Esophagus (tissue), 2 donors: ENCODE data around the gene DNAJC5G. TPM values are rescaled to one million over a fixed set of nuclear protein-coding genes. Genes with fewer than 3 reads are reported as not detected.
"Not testable (repeated sequence)": the region's sequence is repeated elsewhere in the genome, so short reads cannot be mapped to it uniquely, and the experiment has no call there.

ENCODE experiments used
- H3K27ac ChIP-seq, 2 donors: one replicate each; pipeline ENCODE4 v1.5.1; 2013; ENCODE audit warnings: low read depth in 2 of 2, mild to moderate bottlenecking in 2 of 2, inconsistent platforms in 1 of 2, low read length in 1 of 2, moderate library complexity in 1 of 2
- H3K27me3 ChIP-seq, 2 donors: one replicate each; pipeline ENCODE4 v1.6.1; 2013; ENCODE audit warnings: low read length in 2 of 2, control low read depth in 1 of 2, mild to moderate bottlenecking in 1 of 2; ENCODE audit not compliant: insufficient read depth in 2 of 2, control insufficient read depth in 1 of 2
- H3K36me3 ChIP-seq, 2 donors: one replicate each; pipeline ENCODE4 v1.6.1; 2013; ENCODE audit warnings: low read length in 1 of 2; ENCODE audit not compliant: control insufficient read depth in 2 of 2, insufficient read depth in 2 of 2
- H3K4me1 ChIP-seq, 2 donors: one replicate each; pipeline ENCODE4 v1.6.1; 2013; ENCODE audit warnings: low read length in 1 of 2; ENCODE audit not compliant: control insufficient read depth in 2 of 2, insufficient read depth in 2 of 2
- H3K4me3 ChIP-seq, 2 donors: one replicate each; pipeline ENCODE4 v1.5.1; 2013; ENCODE audit warnings: low read length in 2 of 2, mild to moderate bottlenecking in 2 of 2, low read depth in 1 of 2, moderate library complexity in 1 of 2
- H3K9me3 ChIP-seq, 2 donors: one replicate each; pipeline ENCODE4 v1.6.1; 2013; ENCODE audit warnings: mild to moderate bottlenecking in 2 of 2, low read depth in 1 of 2, low read length in 1 of 2, moderate library complexity in 1 of 2; ENCODE audit not compliant: control insufficient read depth in 2 of 2, insufficient read depth in 1 of 2
- WGBS, 2 donors: extraction: QIAGEN DNeasy Blood & Tissue Kit; methylation state at CpG; one replicate each; pipeline ENCODE4 v1.1.7; 2013; 5-methylcytosine and 5-hydroxymethylcytosine counted together
- polyA plus RNA-seq, 2 donors: library from polyadenylated mRNA; stranded (reverse); fragments of 200-250 nt; gene quantifications; one replicate each; pipeline ENCODE4 v1.2.3, GENCODE V29; 2013
- donor health status: healthy with polysubstance abuse.
- donor health status: Bipolar disorder and iron deficiency.

Gene DNAJC5G
- polyA plus RNA-seq, 2 donors, result 0.05 to 0.14 TPM

- WGBS, 2 donors, result 84 to 89% methylated on average over 5 of the region's 5 CpGs
- Histone ChIP-seq H3K9me3 (no peaks in the 10 kb centered on the region), H3K4me1 (no peaks in the 10 kb centered on the region), H3K27me3 (no peaks in the 10 kb centered on the region), H3K27ac (no peak overlapping the region), H3K4me3 (no peak overlapping the region), H3K36me3 (no peaks in the 10 kb centered on the region)
Observed at GRCh38 chr2:27290549-27290948, 15.3 kb downstream of the DNAJC5G start.

DNA sequence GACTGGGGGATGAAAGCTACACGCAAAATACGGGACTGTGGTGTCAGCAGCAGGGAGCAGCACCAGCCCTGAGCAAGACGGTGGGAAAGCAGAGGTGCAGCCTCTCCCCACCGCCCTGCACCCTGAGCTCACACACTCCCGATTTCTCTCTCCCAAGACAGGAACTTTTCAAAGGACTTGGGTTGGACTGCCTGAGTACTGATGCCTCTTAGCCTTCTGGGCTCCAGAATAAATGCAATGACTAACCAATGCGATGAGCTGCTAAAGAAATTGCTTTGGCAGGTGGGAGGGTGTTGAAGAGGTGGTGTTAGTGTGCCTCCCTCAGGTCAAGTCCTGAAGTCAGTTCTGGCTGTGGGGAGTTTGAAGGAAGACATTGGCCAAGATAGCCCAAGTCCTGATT lies 16.6 kb downstream of the DNAJC5G start:
- H3K27me3 ChIP-seq, result no peaks in the 10 kb centered on the region

DNA sequence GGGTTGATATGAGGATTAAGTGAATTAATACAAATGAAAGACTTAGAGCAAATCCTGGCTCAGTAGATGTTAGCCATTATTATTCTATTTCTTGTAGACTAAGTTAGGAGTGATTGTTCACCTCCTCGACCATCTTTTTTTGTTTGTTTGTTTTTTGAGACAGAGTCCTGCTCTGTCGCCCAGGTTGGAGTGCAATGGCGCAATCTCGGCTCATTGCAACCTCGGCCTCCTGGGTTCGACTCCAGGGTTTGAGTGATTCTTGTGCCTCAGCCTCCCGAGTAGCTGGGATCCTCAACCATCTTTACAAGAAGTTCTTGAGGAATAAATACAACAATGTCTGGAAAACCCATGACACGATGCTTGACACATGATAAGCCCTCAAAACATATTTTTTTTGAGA lies 19.7 kb downstream of the DNAJC5G start:
- WGBS, 2 donors, result 87 to 90% methylated on average over 8 of the region's 8 CpGs
- no peaks in the 10 kb centered on the region for H3K27me3 ChIP-seq
- H3K27ac ChIP-seq, result no peak overlapping the region
- no peak overlapping the region for H3K4me3 ChIP-seq
- H3K9me3 ChIP-seq, result no peaks in the 10 kb centered on the region
- H3K36me3 ChIP-seq, result no peaks in the 10 kb centered on the region
- no peaks in the 10 kb centered on the region for H3K4me1 ChIP-seq

More for the DNA sequence above, 16.6 kb downstream of the DNAJC5G start:
- Histone ChIP-seq H3K36me3 (no peaks in the 10 kb centered on the region), H3K9me3 (no peaks in the 10 kb centered on the region), H3K4me3 (no peak overlapping the region), H3K4me1 (no peaks in the 10 kb centered on the region), H3K27ac (no peak overlapping the region)
- WGBS, 2 donors, result 50 to 58% methylated on average over 6 of the region's 6 CpGs

DNA sequence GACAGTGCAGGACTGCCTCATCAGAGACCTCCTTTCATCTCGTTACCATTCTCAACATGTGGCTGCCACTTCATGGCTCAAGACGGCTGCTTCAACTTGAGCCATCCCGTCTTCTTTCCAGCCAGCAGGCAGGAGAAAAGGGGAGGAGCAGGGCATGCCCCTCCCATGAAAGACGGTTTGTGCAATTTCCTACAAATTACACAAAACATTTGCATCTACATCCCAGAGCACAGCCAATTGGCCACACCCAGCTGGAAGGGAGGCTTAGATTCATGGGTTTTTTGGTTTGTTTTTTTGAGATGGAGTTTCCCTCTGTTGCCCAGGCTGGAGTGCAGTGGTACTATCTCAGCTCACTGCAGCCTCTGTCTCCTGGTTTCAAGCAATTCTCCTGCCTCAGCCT lies 21.2 kb downstream of the DNAJC5G start:
- Histone ChIP-seq H3K27ac (no peak overlapping the region), H3K27me3 (no peaks in the 10 kb centered on the region), H3K36me3 (no peaks in the 10 kb centered on the region), H3K4me1 (no peaks in the 10 kb centered on the region), H3K9me3 (no peaks in the 10 kb centered on the region), H3K4me3 (no peak overlapping the region)
- WGBS, 2 donors, result 54 to 69% methylated on average over 4 of the region's 4 CpGs

DNA sequence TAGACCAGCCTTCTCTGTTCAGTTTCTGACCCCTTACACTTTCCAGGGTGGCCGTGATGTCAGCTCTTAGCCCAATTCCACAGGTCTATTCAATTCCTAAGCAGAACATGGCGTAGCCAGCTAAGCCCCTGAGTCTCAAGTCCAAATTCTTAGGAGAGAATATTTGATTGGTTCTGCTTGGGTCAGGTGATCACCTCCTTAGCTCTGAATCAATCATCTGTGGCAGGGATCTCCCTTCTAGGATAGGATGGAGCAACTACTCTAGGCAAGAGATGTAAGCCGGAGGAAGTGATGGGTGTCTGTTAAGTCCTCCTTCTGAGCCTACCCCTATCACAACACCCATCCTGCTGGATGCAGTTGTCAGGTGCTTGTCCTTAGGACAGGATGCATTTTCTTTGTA lies 22.0 kb downstream of the DNAJC5G start:
- Histone ChIP-seq H3K9me3 (no peaks in the 10 kb centered on the region), H3K27ac (no peak overlapping the region), H3K4me1 (no peaks in the 10 kb centered on the region), H3K27me3 (no peaks in the 10 kb centered on the region), H3K4me3 (no peak overlapping the region), H3K36me3 (no peaks in the 10 kb centered on the region)
- 88% methylated on average over 3 of the region's 3 CpGs for WGBS, 2 donors

- Histone ChIP-seq H3K27ac (no peak overlapping the region), H3K36me3 (no peaks in the 10 kb centered on the region), H3K4me1 (no peaks in the 10 kb centered on the region), H3K27me3 (no peaks in the 10 kb centered on the region), H3K4me3 (no peak overlapping the region), H3K9me3 (no peaks in the 10 kb centered on the region)
- WGBS, 2 donors, result 76 to 83% methylated on average over 18 of the region's 18 CpGs
Observed at GRCh38 chr2:27298391-27299080, 23.3 kb downstream of the DNAJC5G start.

- H3K4me3 ChIP-seq, H3K27ac ChIP-seq, H3K4me1 ChIP-seq, H3K27me3 ChIP-seq, H3K9me3 ChIP-seq, H3K36me3 ChIP-seq: not testable (repeated sequence)
- 70 to 75% methylated on average over 4 of the region's 4 CpGs for WGBS, 2 donors
Observed at GRCh38 chr2:27300606-27301005, 25.4 kb downstream of the DNAJC5G start.

DNA sequence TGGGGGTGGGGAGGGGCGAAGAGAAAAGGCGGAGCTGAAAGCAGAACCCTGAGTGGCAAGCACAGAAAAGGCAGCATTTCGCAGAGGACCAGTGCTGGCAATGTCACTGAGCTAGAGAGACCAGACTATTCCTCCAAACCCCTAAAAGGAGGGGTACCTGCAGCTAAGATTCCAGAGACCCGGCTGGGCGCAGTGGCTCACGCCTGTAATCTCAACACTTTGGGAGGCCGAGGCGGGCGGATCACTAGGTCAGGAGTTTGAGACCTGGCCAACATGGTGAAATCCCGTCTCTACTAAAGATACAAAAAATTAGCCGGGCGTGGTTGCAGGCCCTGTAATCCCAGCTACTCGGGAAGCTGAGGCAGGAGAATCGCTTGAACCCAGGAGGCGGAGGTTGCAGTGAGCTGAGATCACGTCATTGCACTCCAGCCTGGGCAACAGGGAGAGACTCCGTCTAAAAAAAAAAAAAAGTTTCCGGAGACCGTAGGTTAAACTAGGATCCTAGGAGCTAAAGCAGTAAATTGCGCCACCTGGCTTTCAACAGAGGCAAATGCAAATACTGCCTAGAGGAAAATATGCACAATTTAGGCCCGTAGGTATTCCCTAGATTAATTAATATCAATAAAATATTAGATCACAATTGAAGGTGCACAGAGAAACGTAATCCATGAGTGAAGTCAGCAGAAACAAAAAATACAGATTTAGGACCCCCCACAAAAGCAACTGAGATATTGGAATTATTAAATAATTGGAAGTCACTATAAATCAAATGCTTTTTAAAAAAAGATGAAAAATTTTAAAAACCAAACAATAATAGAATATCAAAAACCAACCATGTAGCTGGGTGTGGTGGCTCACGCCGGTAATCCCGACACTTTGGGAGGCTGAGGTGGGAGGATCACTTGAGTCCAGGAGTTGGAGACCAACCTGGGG lies 28.1 kb downstream of the DNAJC5G start:
- 19 to 21% methylated on average over 25 of the region's 25 CpGs for WGBS, 2 donors
- Histone ChIP-seq H3K27ac (no peak overlapping the region), H3K4me1 (peaks cover 5 to 13% of the 10 kb centered on the region in 2 donors), H3K36me3 (no peaks in the 10 kb centered on the region), H3K9me3 (no peaks in the 10 kb centered on the region), H3K27me3 (peaks cover 0 to 21% of the 10 kb centered on the region in 2 donors), H3K4me3 (no peak overlapping the region)

DNA sequence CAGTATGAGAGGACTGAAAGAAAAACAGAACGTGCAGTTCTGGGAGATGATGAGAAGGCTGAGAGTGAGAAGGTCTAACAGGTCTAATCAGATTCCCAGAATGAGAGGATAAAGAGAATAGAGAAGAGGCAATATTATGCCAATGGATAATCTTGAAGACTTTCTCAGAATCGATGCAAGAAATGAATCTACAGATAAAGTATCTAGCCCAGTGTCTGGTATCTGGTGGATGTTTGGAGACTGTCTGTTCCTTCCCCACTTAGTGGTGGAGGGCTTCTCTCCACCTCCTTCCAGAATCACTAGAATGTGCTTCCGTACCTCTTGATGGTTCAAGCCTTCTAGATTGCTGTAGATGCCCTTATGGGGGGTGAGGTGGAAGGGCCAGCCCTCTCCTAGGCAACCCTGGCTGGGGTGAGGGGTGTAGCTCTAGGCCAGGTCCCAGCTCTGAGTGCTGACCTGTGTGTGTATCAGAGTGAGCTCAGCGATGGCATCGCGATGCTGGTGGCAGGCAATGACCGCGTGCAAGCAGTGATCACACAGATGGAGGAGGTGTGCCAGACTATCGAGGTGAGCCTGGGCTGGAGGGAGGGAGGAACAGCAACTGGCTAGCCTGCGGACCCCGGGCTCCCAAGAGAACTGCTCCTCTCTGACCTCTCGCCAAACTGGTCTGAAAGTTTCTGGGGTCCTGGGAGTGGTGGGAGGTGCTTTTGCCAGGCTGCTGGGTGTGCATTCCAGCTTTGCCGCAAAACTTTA lies 29.4 kb downstream of the DNAJC5G start:
- Histone ChIP-seq H3K27ac (no peak overlapping the region), H3K27me3 (peaks cover 0 to 21% of the 10 kb centered on the region in 2 donors), H3K36me3 (no peaks in the 10 kb centered on the region), H3K9me3 (no peaks in the 10 kb centered on the region), H3K4me3 (no peak overlapping the region), H3K4me1 (peaks cover 5 to 13% of the 10 kb centered on the region in 2 donors)
- WGBS, 2 donors, result 88 to 89% methylated on average over 13 of the region's 13 CpGs
